OCI-M1 (cell line): ENCODE data around the gene CFAP57.

Experiments
- DNase-seq: peaks from one replicate; lab custom pipeline; 2025; lab: John Stamatoyannopoulos, UW

Gene CFAP57

GRCh38 chr1:43299101-43299500 is 127.0 kb downstream of the CFAP57 start:
- DNase-seq: no peak

- DNase-seq: no peak
Measured at GRCh38 chr1:43300378-43301094, 128.4 kb downstream of the CFAP57 start, which contains the start of gene TIE1. TIE1 (plus strand) TSS chr1:43300982; CDS start chr1:43301072, 90 bp downstream.

GRCh38 chr1:43302201-43302600 is 130.1 kb downstream of the CFAP57 start:
- DNase-seq: no peak

GRCh38 chr1:43302721-43303470 is 130.8 kb downstream of the CFAP57 start:
- no peak for DNase-seq

GRCh38 chr1:43303471-43304313 is 131.6 kb downstream of the CFAP57 start:
- DNase-seq: no peak
